IPS-18c (cell line): Measurements from ENCODE around the gene SHISAL2B.
"Not testable (repeated sequence)": the region's sequence is repeated elsewhere in the genome, so short reads cannot be mapped to it uniquely, and the experiment has no call there.

ENCODE experiments used
- H3K4me3 ChIP-seq: 2 replicates; pipeline ENCODE4 v1.7.0; 2013; ENCODE audit warnings: low read depth, mild to moderate bottlenecking, low read length, moderate library complexity; ENCODE audit not compliant: insufficient read depth
- H3K9me3 ChIP-seq: one replicate; pipeline ENCODE4 v1.6.1; 2013; ENCODE audit warnings: mild to moderate bottlenecking, low read length, moderate library complexity; ENCODE audit not compliant: control insufficient read depth, insufficient read depth

Gene SHISAL2B

DNA sequence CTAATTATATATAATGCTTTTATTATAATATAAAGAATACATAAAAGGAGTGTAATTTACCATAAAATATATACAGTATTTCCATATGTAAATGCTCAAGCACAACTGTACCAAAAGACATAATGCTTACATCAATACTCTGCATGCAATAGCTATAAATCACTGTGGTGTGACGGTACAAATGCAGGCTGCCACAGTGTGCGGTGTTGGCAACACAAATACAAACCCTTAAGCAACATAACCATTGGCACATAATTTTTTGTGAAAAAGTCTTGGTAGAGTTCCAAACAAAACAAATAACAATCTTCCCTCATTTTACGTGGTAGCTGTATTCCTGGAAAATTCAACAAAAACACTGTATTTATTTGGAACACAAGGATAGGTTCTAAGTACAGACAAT is 1.9 kb upstream of the SHISAL2B start:
- Histone ChIP-seq H3K9me3 (no peaks in the 10 kb centered on the region), H3K4me3 (no peak overlapping the region)

DNA sequence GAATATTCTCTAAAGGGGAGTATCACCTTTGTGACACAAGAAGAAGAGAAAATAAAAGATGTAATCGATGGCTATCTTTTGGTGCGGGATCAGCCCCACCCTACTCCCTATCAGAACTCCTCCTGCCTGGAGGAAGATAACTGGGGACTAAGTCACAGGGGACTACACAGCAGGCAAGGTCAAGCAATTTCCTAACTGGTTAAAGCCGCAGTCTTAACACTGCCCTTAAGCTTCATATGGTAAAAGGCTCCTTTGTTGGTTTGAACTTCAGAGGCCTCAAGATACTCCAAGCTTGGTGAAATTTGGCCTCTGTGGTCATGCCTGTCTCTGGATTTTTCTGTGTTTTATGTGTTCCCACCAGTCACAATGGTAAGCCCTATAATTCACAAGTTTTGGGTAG is 1.3 kb upstream of the SHISAL2B start:
- no peak overlapping the region for H3K4me3 ChIP-seq
- no peaks in the 10 kb centered on the region for H3K9me3 ChIP-seq

- peak overlapping the region; percentile 66; the same call in 1 of the 2 replicates for H3K4me3 ChIP-seq
- H3K9me3 ChIP-seq = no peaks in the 10 kb centered on the region
Measured at GRCh38 chr5:64690104-64690416, 243 bp upstream of the SHISAL2B start.

- Histone ChIP-seq H3K9me3 (no peaks in the 10 kb centered on the region), H3K4me3 (peak overlapping the region; percentile 66)
Measured at GRCh38 chr5:64691291-64691690, 988 bp downstream of the SHISAL2B start.

DNA sequence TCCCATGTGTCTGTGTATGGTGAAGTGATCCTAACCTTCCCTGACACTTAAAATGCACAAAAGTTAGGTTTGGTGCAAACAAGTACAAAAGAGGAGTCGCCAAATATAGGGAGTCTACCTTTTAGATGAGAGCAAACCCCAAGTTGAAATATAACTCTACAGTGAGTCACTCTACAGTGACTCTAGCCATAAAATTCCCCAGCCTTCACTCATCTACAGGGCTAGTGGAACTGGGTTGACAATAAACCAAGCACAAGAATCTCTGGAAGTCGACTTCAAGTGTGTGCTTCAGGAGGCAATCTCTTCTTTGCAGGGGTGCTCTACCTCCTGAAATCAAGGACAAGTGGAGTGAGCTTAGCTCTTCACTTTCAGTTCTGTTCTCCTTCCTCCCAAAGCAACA is 3.3 kb downstream of the SHISAL2B start:
- peaks cover 4% of the 10 kb centered on the region for H3K9me3 ChIP-seq
- no peak overlapping the region; the same call in 1 of the 2 replicates for H3K4me3 ChIP-seq

GRCh38 chr5:64696414-64696813 is 6.1 kb downstream of the SHISAL2B start:
- not testable (repeated sequence) for H3K4me3 ChIP-seq, H3K9me3 ChIP-seq

- H3K4me3 ChIP-seq = no peak overlapping the region
- H3K9me3 ChIP-seq = peaks cover 4% of the 10 kb centered on the region
Measured at GRCh38 chr5:64700765-64701164, 10.5 kb downstream of the SHISAL2B start.

DNA sequence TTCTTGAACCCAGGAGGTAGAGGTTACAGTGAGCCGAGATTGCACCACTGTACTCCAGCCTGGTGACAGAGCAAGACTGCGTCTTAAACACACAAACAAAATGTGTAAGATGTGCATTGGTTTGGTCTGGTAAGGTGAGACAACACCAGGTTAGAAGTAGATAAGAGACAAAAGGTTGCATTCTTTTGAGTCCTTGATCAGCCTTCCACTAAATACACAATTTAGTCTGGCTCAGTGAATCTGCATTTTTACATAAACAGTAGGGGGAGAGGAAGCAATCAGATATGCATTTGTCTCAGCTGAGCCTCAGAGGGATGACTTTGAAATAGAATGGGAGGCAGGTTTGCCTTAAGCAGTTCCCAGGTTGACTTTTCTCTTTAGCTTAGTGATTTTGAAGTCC is 15.8 kb downstream of the SHISAL2B start:
- not testable (repeated sequence) for H3K4me3 ChIP-seq, H3K9me3 ChIP-seq

DNA sequence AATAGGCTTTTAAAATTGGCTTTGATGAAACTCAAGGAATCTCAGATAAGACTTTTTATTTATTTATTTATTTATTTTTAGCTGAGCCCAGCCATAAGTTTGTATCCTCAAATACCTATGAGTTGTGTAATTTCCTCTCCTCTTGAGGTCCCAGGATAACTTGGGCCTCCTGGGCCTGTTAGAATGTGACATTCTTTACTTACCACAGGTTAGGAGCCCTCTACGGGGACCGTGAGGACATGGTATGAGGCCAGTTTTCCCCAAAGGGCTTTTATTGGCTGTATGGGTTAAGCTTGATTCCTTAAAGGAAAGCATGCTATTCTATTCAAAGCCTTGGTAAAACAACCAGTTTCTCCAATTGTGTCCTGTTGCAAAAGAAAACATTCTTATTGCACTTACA is 16.9 kb downstream of the SHISAL2B start:
- Histone ChIP-seq H3K9me3 (no peaks in the 10 kb centered on the region), H3K4me3 (no peak overlapping the region)

GRCh38 chr5:64714495-64714894 is 24.2 kb downstream of the SHISAL2B start:
- H3K9me3 ChIP-seq, H3K4me3 ChIP-seq: not testable (repeated sequence)

DNA sequence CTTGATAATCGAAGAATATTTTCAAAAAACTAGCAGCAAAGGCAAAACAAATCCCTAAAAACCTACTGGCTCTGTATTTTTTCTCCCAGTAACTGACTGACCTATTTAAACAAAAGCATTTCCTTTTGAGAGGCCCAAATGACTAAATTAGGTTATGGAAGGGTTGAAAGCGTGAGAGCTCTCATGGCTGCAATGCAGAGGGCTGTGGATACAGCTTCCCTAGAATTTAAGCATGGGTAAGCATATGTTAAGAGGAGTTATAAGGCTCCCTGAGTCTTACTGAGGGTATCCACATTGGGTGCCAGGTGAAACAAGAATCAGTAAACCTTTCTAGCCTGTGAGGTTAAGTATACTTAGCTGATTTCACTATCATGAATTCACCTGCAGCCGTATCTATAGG is 32.3 kb downstream of the SHISAL2B start:
- H3K4me3 ChIP-seq = no peak overlapping the region
- no peaks in the 10 kb centered on the region for H3K9me3 ChIP-seq

GRCh38 chr5:64727150-64727549 is 36.8 kb downstream of the SHISAL2B start:
- no peak overlapping the region for H3K4me3 ChIP-seq
- no peaks in the 10 kb centered on the region for H3K9me3 ChIP-seq

DNA sequence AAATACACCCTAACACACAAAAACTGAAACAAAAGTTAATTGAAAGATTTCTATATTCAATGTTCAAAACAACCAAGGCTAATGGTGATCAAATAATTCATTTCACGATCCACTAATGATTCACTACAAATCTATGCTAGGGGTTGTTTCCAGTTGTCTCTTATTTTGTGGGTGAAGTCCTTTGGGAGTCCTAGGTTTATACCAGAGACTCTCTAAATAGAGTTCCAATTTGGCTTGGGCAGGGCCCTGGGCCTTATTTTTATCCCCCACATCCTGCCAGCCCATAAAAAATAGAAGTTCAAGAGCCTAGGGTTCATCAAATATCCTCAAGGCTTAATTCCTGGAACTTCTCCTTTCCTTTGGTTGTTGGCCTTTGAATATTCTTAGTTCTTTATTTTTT is 52.1 kb downstream of the SHISAL2B start:
- H3K9me3 ChIP-seq = no peaks in the 10 kb centered on the region
- H3K4me3 ChIP-seq = no peak overlapping the region

- no peaks in the 10 kb centered on the region for H3K9me3 ChIP-seq
Measured at GRCh38 chr5:64742821-64743220, 52.5 kb downstream of the SHISAL2B start.

GRCh38 chr5:64744914-64745313 is 54.6 kb downstream of the SHISAL2B start:
- H3K9me3 ChIP-seq = no peaks in the 10 kb centered on the region
- H3K4me3 ChIP-seq = no peak overlapping the region

More at GRCh38 chr5:64742821-64743220, 52.5 kb downstream of the SHISAL2B start:
- no peak overlapping the region for H3K4me3 ChIP-seq

GRCh38 chr5:64746446-64746845 is 56.1 kb downstream of the SHISAL2B start:
- no peaks in the 10 kb centered on the region for H3K9me3 ChIP-seq
- H3K4me3 ChIP-seq = no peak overlapping the region

DNA sequence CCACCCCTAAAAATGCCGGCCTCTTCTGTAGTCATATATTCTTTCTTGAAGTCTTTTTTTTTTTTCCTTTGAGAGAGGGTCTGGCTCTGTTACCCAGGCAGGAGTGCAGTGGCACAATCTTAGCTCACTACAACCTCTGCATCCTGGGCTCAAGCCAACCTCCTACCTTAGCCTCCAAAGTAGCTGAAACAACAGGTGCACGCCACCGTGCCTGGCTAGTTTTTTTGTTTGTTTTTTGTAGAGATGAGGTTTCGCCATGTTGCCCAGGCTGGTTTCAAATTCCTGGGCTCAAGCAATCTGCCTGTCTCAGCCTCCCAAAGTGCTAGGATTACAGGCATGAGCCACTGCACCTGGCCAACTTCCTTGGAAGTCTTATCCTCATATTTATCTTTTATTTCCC is 59.1 kb downstream of the SHISAL2B start:
- Histone ChIP-seq H3K9me3 (no peaks in the 10 kb centered on the region), H3K4me3 (no peak overlapping the region)

DNA sequence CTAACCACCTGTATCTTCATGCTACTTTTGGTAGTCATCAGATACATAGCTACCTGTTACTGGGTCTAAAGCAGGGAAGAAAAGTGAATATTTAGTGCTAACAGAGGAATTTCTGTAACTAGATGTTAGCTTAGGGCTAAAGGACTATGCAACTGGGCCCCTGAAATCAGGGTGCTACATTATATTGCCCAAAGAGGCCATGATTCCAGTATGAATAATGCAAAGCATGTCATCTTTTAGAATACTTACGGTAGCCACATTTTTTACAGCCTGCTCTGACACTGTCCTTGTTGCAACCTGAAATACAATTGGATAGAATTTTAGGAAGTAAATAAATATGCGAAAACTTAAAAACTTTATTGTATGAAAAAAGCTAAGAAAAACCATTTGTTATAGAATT is 63.8 kb downstream of the SHISAL2B start:
- Histone ChIP-seq H3K9me3 (no peaks in the 10 kb centered on the region), H3K4me3 (no peak overlapping the region)

DNA sequence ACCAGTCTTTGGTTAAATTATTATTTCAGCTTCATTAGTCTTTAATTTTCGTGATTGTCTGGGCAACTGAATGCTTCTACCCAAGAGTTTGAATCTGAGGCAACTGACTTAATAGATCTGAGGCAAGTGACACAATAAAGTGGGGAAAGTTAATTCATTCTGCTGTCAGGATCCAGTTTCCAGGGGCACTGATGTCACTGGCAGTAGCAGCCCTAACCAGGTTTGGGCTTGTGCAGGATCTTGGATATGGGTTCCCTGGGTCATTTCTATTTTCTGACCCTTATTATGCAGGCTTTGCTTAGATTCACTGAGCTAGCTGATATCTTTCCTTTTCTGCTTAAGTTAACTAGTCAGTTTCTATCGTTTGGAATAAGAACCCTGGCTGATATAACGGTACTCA is 68.6 kb downstream of the SHISAL2B start:
- H3K9me3 ChIP-seq = no peaks in the 10 kb centered on the region
- H3K4me3 ChIP-seq = no peak overlapping the region
